Adrenal gland (tissue), 5 donors: ENCODE data around the gene GRK3.

Experiments used
- CTCF ChIP-seq, 6 experiments: fragments of 450-650 bp in 4 of 6; fragments of 200-600 bp in 2 of 6; sonication (generic) in 1 of 6; IDR thresholded peaks; 1 replicate in 5 of 6; 2 replicates in 1 of 6; pipeline versions ENCODE4 v1.5.1 to v1.8.0; 2016 to 2021; ENCODE audit warnings: antibody characterized with exemption in 6 of 6, mild to moderate bottlenecking in 2 of 6, moderate library complexity in 1 of 6
- POLR2A ChIP-seq, 2 donors: fragments of 450-650 bp; IDR thresholded peaks; one replicate each; pipeline ENCODE4 v1.6.1; 2017; ENCODE audit warnings: antibody characterized with exemption in 2 of 2, mild to moderate bottlenecking in 2 of 2, moderate library complexity in 1 of 2
- donor health status: DM: no; HTN: no; CAD: no.

GRCh38 chr22:25602916-25603315 is 38.4 kb downstream of the GRK3 start:
- TF ChIP-seq POLR2A (IDR thresholded peaks at IDR 0.05) = no peak
- TF ChIP-seq CTCF (IDR thresholded peaks at IDR 0.05) = no peak
